ENCODE measurements around the gene IFIT3. TPM values are rescaled to one million over a fixed set of nuclear protein-coding genes. Genes with fewer than 3 reads are reported as not detected.

Gene IFIT3
- polyA plus RNA-seq, 2 of the 4 experiments (the other 2 are of a cell fraction): 1.5 to 2.1 TPM

- WGBS (ENCODE audit: missing lambda C conversion rate): 68% methylated on average over 1 of the region's 1 CpG
- Histone ChIP-seq H3K4me3 (no peak overlapping the region), H3K27ac (no peak overlapping the region), H3K4me1 (no peaks in the 10 kb centered on the region), H3K4me2 (no peak overlapping the region), H3K9me3 (no peaks in the 10 kb centered on the region)
- ATAC-seq (no peak), DNase-seq (ENCODE audit: low read depth in 1 of 2, low spot score in 1 of 2) (no peak), FAIRE-seq (no peak)
- POLR2A ChIA-PET: no interaction called here
- no peak for TF ChIP-seq RARB (CRISPR knock-in tag; IDR thresholded peaks at IDR 0.05)
- no peak for TF ChIP-seq BCL3 (IDR thresholded peaks at IDR 0.05)
- no peak for TF ChIP-seq RNF2 (IDR thresholded peaks at IDR 0.05; ENCODE audit: borderline replicate concordance, low read depth)
- TF ChIP-seq HEYL (CRISPR knock-in tag; IDR thresholded peaks at IDR 0.05): no peak
- TF ChIP-seq HOXB5 (CRISPR knock-in tag; IDR thresholded peaks at IDR 0.05): no peak
- TF ChIP-seq ZSCAN20 (CRISPR knock-in tag; IDR thresholded peaks at IDR 0.05): no peak
- no peak for TF ChIP-seq JUNB (IDR thresholded peaks at IDR 0.05)
- TF ChIP-seq BHLHE40 (IDR thresholded peaks at IDR 0.05; ENCODE audit: low read depth, low read length): no peak
- no peak for TF ChIP-seq EHMT2 (IDR thresholded peaks at IDR 0.05; ENCODE audit: low read depth)
- no peak for TF ChIP-seq ZC3H11A (IDR thresholded peaks at IDR 0.05)
- CTCF ChIA-PET: interaction anchor here (0.8 to 1.8 kb wide), 6 partner anchors 13 to 198 kb away, joined by 3 to 4 read pairs (median 3); partner anchors contain the start of gene IFIT1B
Observed at GRCh38 chr10:89364531-89364930, 36.7 kb downstream of the IFIT3 start.

GRCh38 chr10:89367529-89367928, 39.7 kb downstream of the IFIT3 start:
- Histone ChIP-seq H3K9me3 (no peaks in the 10 kb centered on the region), H3K4me3 (no peak overlapping the region), H3K27ac (no peak overlapping the region), H3K4me2 (no peak overlapping the region), H3K4me1 (no peaks in the 10 kb centered on the region)
- CTCF ChIA-PET: interaction anchor here (0.6 to 3.2 kb wide), 6 partner anchors 8 to 170 kb away, joined by 3 to 27 read pairs (median 12); no protein-coding TSS in a partner anchor
- POLR2A ChIA-PET: no interaction called here
- WGBS (ENCODE audit: missing lambda C conversion rate): 86% methylated on average over 4 of the region's 4 CpGs
- no peak for DNase-seq (ENCODE audit: low read depth in 1 of 2, low spot score in 1 of 2)
- FAIRE-seq: no peak
- ATAC-seq: no peak
- TF ChIP-seq BCL3 (IDR thresholded peaks at IDR 0.05) (no peak), RNF2 (IDR thresholded peaks at IDR 0.05; ENCODE audit: borderline replicate concordance, low read depth) (no peak), HEYL (CRISPR knock-in tag; IDR thresholded peaks at IDR 0.05) (no peak), ATOH8 (CRISPR knock-in tag; IDR thresholded peaks at IDR 0.05; ENCODE audit: low read depth) (no peak), USF2 (IDR thresholded peaks at IDR 0.05) (no peak), FOXS1 (CRISPR knock-in tag; IDR thresholded peaks at IDR 0.05) (no peak)

- H3K9me3 ChIP-seq: no peaks in the 10 kb centered on the region
- H3K27ac ChIP-seq: no peak overlapping the region
- FAIRE-seq (no peak), DNase-seq (ENCODE audit: low read depth in 1 of 2, low spot score in 1 of 2) (no peak), ATAC-seq (no peak)
- H3K4me1 ChIP-seq: peaks cover 5% of the 10 kb centered on the region
- ChIA-PET CTCF (interaction anchor here (1.1 to 3.2 kb wide), 13 partner anchors 9 to 150 kb away, joined by 3 to 27 read pairs (median 11); partner anchors contain the start of gene IFIT2), POLR2A (no interaction called here)
- H3K4me3 ChIP-seq: no peak overlapping the region
- WGBS (ENCODE audit: missing lambda C conversion rate): 17% methylated on average over 1 of the region's 1 CpG
- H3K4me2 ChIP-seq: no peak overlapping the region
- TF ChIP-seq ZNF302 (CRISPR knock-in tag; IDR thresholded peaks at IDR 0.05) (no peak), GATA3 (IDR thresholded peaks at IDR 0.05; ENCODE audit: borderline replicate concordance) (no peak), FOSB (CRISPR knock-in tag; IDR thresholded peaks at IDR 0.05) (no peak), RFX5 (IDR thresholded peaks at IDR 0.05) (no peak), JUNB (IDR thresholded peaks at IDR 0.05) (no peak), KDM1A (IDR thresholded peaks at IDR 0.05; ENCODE audit: low read depth) (no peak), REST (IDR thresholded peaks at IDR 0.05) (no peak), ZFP36 (IDR thresholded peaks at IDR 0.05; ENCODE audit: borderline replicate concordance, partially characterized antibody) (no peak), NPAS2 (CRISPR knock-in tag; IDR thresholded peaks at IDR 0.05; ENCODE audit: borderline replicate concordance) (no peak), CBX2 (IDR thresholded peaks at IDR 0.05; ENCODE audit: borderline replicate concordance, low read depth) (no peak), HOXB13 (CRISPR knock-in tag; IDR thresholded peaks at IDR 0.05; ENCODE audit: low read depth) (no peak), EHMT2 (IDR thresholded peaks at IDR 0.05; ENCODE audit: low read depth) (no peak), HES2 (IDR thresholded peaks at IDR 0.05) (no peak), TFCP2L1 (CRISPR knock-in tag; IDR thresholded peaks at IDR 0.05) (no peak), HOXA7 (CRISPR knock-in tag; IDR thresholded peaks at IDR 0.05) (no peak), KDM5A (IDR thresholded peaks at IDR 0.05) (no peak), BHLHE40 (IDR thresholded peaks at IDR 0.05; ENCODE audit: low read depth, low read length) (no peak)
Observed at GRCh38 chr10:89368129-89368528, 40.3 kb downstream of the IFIT3 start.

Data from A549 (cell line).